HepG2 (cell line): Measurements from ENCODE around the gene WNT3A. TPM values are rescaled to one million over a fixed set of nuclear protein-coding genes. Genes with fewer than 3 reads are reported as not detected.
A peak's percentile ranks its signal among the peaks of the same experiment; 100 is the strongest.

Experiments
- AKAP8 ChIP-seq: sonication (generic); formaldehyde crosslinking; IDR thresholded peaks from 2 replicates; pipeline ENCODE4 v1.5.1; 2020; ENCODE audit warnings: mild to moderate bottlenecking, missing genetic modification reagents
- DRAP1 ChIP-seq: IDR thresholded peaks from 2 replicates; pipeline ENCODE4 v1.6.1; 2016; ENCODE audit warnings: missing genetic modification reagents, missing compliant biosample characterization
- EEA1 ChIP-seq: sonication (generic); formaldehyde crosslinking; IDR thresholded peaks from 2 replicates; pipeline ENCODE4 v1.5.1; 2020; ENCODE audit warnings: mild to moderate bottlenecking, missing genetic modification reagents, borderline replicate concordance
- ELF3 ChIP-seq: IDR thresholded peaks from 2 replicates; pipeline ENCODE4 v1.6.1; 2016; ENCODE audit warnings: missing genetic modification reagents, missing compliant biosample characterization
- FOXA3 ChIP-seq: IDR thresholded peaks from 2 replicates; pipeline ENCODE4 v1.6.1; 2016; ENCODE audit warnings: missing genetic modification reagents, missing compliant biosample characterization
- FOXM1 ChIP-seq: sonication (generic); formaldehyde crosslinking; IDR thresholded peaks from 2 replicates; pipeline ENCODE4 v1.5.0; 2020; ENCODE audit warnings: missing genetic modification reagents
- FOXP4 ChIP-seq: sonication (generic); formaldehyde crosslinking; IDR thresholded peaks from 2 replicates; pipeline ENCODE4 v1.4.0; 2020; ENCODE audit warnings: missing genetic modification reagents
- GZF1 ChIP-seq: sonication (generic); formaldehyde crosslinking; IDR thresholded peaks from 2 replicates; pipeline ENCODE4 v1.5.1; 2020; ENCODE audit warnings: mild to moderate bottlenecking, missing genetic modification reagents
- HNRNPL ChIP-seq: fragments of 200-400 bp; formaldehyde crosslinking; IDR thresholded peaks from 2 replicates; pipeline ENCODE4 v1.6.1; 2017; ENCODE audit warnings: mild to moderate bottlenecking, low read depth, low read length
- IRX3 ChIP-seq: sonication (generic); formaldehyde crosslinking; IDR thresholded peaks from 2 replicates; pipeline ENCODE4 v1.8.1; 2023; ENCODE audit warnings: mild to moderate bottlenecking, low read depth, missing genetic modification reagents, borderline replicate concordance
- MAFK ChIP-seq, 2 experiments: IDR thresholded peaks in 1 of 2; conservative IDR thresholded peaks in 1 of 2; 2 replicates each; pipeline ENCODE4 v1.6.1; 2011; ENCODE audit warnings: improper control_type of control experiment in 2 of 2, low read length in 2 of 2
- MXI1 ChIP-seq: IDR thresholded peaks from 3 replicates; pipeline ENCODE4 v1.6.1; 2012; ENCODE audit warnings: low read depth, low read length, inconsistent platforms, borderline replicate concordance
- NCOA2 ChIP-seq: sonication (generic); formaldehyde crosslinking; IDR thresholded peaks from 2 replicates; pipeline ENCODE4 v1.8.0; 2022; ENCODE audit warnings: inconsistent platforms
- PLRG1 ChIP-seq: fragments of 450-650 bp; conservative IDR thresholded peaks from 2 replicates; pipeline ENCODE4 v1.6.1; 2016
- STAG1 ChIP-seq: sonication (generic); formaldehyde crosslinking; IDR thresholded peaks from 2 replicates; pipeline ENCODE4 v1.4.0; 2020; ENCODE audit warnings: missing genetic modification reagents
- TAF1 ChIP-seq: sonication (generic); formaldehyde crosslinking; IDR thresholded peaks from 2 replicates; pipeline ENCODE4 v1.4.0; 2020; ENCODE audit warnings: missing genetic modification reagents
- TP53 ChIP-seq: sonication (generic); formaldehyde crosslinking; conservative IDR thresholded peaks from 2 replicates; pipeline ENCODE4 v1.4.0; 2020; ENCODE audit warnings: missing genetic modification reagents
- YY1 ChIP-seq: IDR thresholded peaks from 2 replicates; pipeline ENCODE4 v1.6.1; 2011; ENCODE audit warnings: low read length, low read depth, moderate library complexity, mild to moderate bottlenecking; ENCODE audit not compliant: insufficient read depth, insufficient replicate concordance
- ZMYM2 ChIP-seq: sonication (generic); formaldehyde crosslinking; IDR thresholded peaks from 2 replicates; pipeline ENCODE4 v1.8.0; 2022; ENCODE audit warnings: mild to moderate bottlenecking, missing genetic modification reagents
- ZNF232 ChIP-seq: sonication (generic); formaldehyde crosslinking; IDR thresholded peaks from 2 replicates; pipeline ENCODE4 v1.4.0; 2020; ENCODE audit warnings: missing genetic modification reagents, borderline replicate concordance
- ZNF30 ChIP-seq: sonication (generic); formaldehyde crosslinking; IDR thresholded peaks from 2 replicates; pipeline ENCODE4 v1.5.0; 2020; ENCODE audit warnings: mild to moderate bottlenecking, missing genetic modification reagents
- ZNF543 ChIP-seq: sonication (generic); formaldehyde crosslinking; IDR thresholded peaks from 2 replicates; pipeline ENCODE4 v1.4.0; 2020; ENCODE audit warnings: mild to moderate bottlenecking, missing genetic modification reagents
- ZNF557 ChIP-seq: sonication (generic); formaldehyde crosslinking; IDR thresholded peaks from 2 replicates; pipeline ENCODE4 v1.4.0; 2020; ENCODE audit warnings: missing genetic modification reagents
- polyA plus RNA-seq, 8 experiments: library from polyadenylated mRNA; depleted of rRNA in 3 of 8; stranded (reverse) in 7 of 8; unstranded in 1 of 8; fragments of >200 nt; fragmentation: Illumina TruSeq in 4 of 8; extraction: Trizol in 4 of 8; gene quantifications; 2 replicates each; pipeline versions ENCODE4 v1.2.1 to v1.2.3, GENCODE V29; 2011 to 2016; ENCODE audit warnings: low read depth in 4 of 8, missing spikeins in 1 of 8, mixed read lengths in 1 of 8; ENCODE audit not compliant: insufficient read depth in 1 of 8
- total RNA-seq, 5 experiments: library from RNA; depleted of rRNA; stranded (reverse); fragments of >200 nt; fragmentation: Illumina TruSeq; extraction: Trizol; gene quantifications; 2 replicates each; pipeline ENCODE4 v1.2.3, GENCODE V29; 2016; ENCODE audit warnings: low read depth in 1 of 5
- TF ChIP-seq, protein P1 (sequence below): sonication (generic); formaldehyde crosslinking; IDR thresholded peaks from 2 replicates; pipeline ENCODE4 v1.4.0; 2020; ENCODE audit warnings: mild to moderate bottlenecking, missing genetic modification reagents
- TF ChIP-seq, protein P2 (sequence below): sonication (generic); formaldehyde crosslinking; IDR thresholded peaks from 2 replicates; pipeline ENCODE4 v1.5.0; 2020; ENCODE audit warnings: missing genetic modification reagents
- TF ChIP-seq, protein P3 (sequence below): sonication (generic); formaldehyde crosslinking; IDR thresholded peaks from 2 replicates; pipeline ENCODE4 v1.4.0; 2020; ENCODE audit warnings: low read depth, mild to moderate bottlenecking, missing genetic modification reagents

Gene WNT3A
- total and polyA plus RNA-seq, 2 of the 13 experiments (the other 11 are each of a cell fraction or from before 2014, with no cell fraction given) = not detected

GRCh38 chr1:227999056-227999930 lies 7.5 kb upstream of the WNT3A start (continued):
- TF ChIP-seq ZNF557 = no peak
- TF ChIP-seq GZF1 (CRISPR knock-in tag) = no peak
- TF ChIP-seq ZMYM2 (CRISPR knock-in tag) = no peak
- TF ChIP-seq YY1 = peak; percentile 16
- TF ChIP-seq, protein P1, sequence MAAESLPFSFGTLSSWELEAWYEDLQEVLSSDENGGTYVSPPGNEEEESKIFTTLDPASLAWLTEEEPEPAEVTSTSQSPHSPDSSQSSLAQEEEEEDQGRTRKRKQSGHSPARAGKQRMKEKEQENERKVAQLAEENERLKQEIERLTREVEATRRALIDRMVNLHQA (CRISPR knock-in tag) = no peak
- TF ChIP-seq EEA1 (CRISPR knock-in tag) = no peak
- TF ChIP-seq AKAP8 (CRISPR knock-in tag) = no peak
- peak; percentile 98 for TF ChIP-seq HNRNPL
- peak; percentile 89 for TF ChIP-seq STAG1 (CRISPR knock-in tag)
- no peak for TF ChIP-seq MXI1
- TF ChIP-seq FOXP4 (CRISPR knock-in tag) = no peak
- no peak for TF ChIP-seq IRX3 (CRISPR knock-in tag)
- no peak for TF ChIP-seq ZNF232 (CRISPR knock-in tag)
- TF ChIP-seq, protein P2, sequence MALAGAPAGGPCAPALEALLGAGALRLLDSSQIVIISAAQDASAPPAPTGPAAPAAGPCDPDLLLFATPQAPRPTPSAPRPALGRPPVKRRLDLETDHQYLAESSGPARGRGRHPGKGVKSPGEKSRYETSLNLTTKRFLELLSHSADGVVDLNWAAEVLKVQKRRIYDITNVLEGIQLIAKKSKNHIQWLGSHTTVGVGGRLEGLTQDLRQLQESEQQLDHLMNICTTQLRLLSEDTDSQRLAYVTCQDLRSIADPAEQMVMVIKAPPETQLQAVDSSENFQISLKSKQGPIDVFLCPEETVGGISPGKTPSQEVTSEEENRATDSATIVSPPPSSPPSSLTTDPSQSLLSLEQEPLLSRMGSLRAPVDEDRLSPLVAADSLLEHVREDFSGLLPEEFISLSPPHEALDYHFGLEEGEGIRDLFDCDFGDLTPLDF (CRISPR knock-in tag) = no peak
- no peak for TF ChIP-seq TAF1
- TF ChIP-seq ZNF30 (CRISPR knock-in tag) = no peak
- TF ChIP-seq DRAP1 (CRISPR knock-in tag) = no peak
- no peak for TF ChIP-seq ELF3 (CRISPR knock-in tag)
- peak; percentile 22 to 52 for TF ChIP-seq MAFK (conservative IDR thresholded peaks at IDR 0.05 in 1 of 2, IDR thresholded peaks at IDR 0.05 in 1 of 2; ENCODE audit: low read length in 2 of 2)
- TF ChIP-seq FOXM1 (CRISPR knock-in tag) = no peak
- TF ChIP-seq NCOA2 = no peak
- TF ChIP-seq TP53 (CRISPR knock-in tag) = no peak
- TF ChIP-seq PLRG1 = no peak
- TF ChIP-seq FOXA3 (CRISPR knock-in tag) = no peak
- TF ChIP-seq ZNF543 (CRISPR knock-in tag) = no peak
- TF ChIP-seq, protein P3, sequence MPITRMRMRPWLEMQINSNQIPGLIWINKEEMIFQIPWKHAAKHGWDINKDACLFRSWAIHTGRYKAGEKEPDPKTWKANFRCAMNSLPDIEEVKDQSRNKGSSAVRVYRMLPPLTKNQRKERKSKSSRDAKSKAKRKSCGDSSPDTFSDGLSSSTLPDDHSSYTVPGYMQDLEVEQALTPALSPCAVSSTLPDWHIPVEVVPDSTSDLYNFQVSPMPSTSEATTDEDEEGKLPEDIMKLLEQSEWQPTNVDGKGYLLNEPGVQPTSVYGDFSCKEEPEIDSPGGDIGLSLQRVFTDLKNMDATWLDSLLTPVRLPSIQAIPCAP (CRISPR knock-in tag) = no peak
